Measurements from ENCODE around the gene SLC29A2.
"Not testable (repeated sequence)": the region's sequence is repeated elsewhere in the genome, so short reads cannot be mapped to it uniquely, and the experiment has no call there.

Gene SLC29A2

GRCh38 chr11:66408488-66409214, 37.1 kb upstream of the SLC29A2 start:
- peak; percentile 100 for TF ChIP-seq CTCF (IDR thresholded peaks at IDR 0.05; ENCODE audit: insufficient read depth, low read depth, low read length, missing control alignments)
- peak; percentile 92 for DNase-seq (ENCODE audit: low read depth)
- no peak overlapping the region for H3K4me3 ChIP-seq (ENCODE audit: low read depth, low read length)

GRCh38 chr11:66407651-66408050, 36.1 kb upstream of the SLC29A2 start:
- TF ChIP-seq CTCF (IDR thresholded peaks at IDR 0.05; ENCODE audit: insufficient read depth, low read depth, low read length, missing control alignments): no peak
- no peak overlapping the region for H3K4me3 ChIP-seq (ENCODE audit: low read depth, low read length)
- no peak for DNase-seq (ENCODE audit: low read depth)

- no peak for DNase-seq (ENCODE audit: low read depth)
- TF ChIP-seq CTCF (IDR thresholded peaks at IDR 0.05; ENCODE audit: insufficient read depth, low read depth, low read length, missing control alignments): no peak
- no peak overlapping the region for H3K4me3 ChIP-seq (ENCODE audit: low read depth, low read length)
These were observed 22.4 kb upstream of the SLC29A2 start for GRCh38 chr11:66393954-66394353.

- no peak for TF ChIP-seq CTCF (IDR thresholded peaks at IDR 0.05; ENCODE audit: insufficient read depth, low read depth, low read length, missing control alignments)
- no peak for DNase-seq (ENCODE audit: low read depth)
- H3K4me3 ChIP-seq (ENCODE audit: low read depth, low read length): no peak overlapping the region
These were observed 19.8 kb upstream of the SLC29A2 start for GRCh38 chr11:66391322-66391721.

- no peak overlapping the region for H3K4me3 ChIP-seq (ENCODE audit: low read depth, low read length)
- TF ChIP-seq CTCF (IDR thresholded peaks at IDR 0.05; ENCODE audit: insufficient read depth, low read depth, low read length, missing control alignments): peak; percentile 83
- peak; percentile 82 for DNase-seq (ENCODE audit: low read depth)
These were observed 17.3 kb upstream of the SLC29A2 start for GRCh38 chr11:66388780-66389386.

GRCh38 chr11:66386171-66387069, 14.9 kb upstream of the SLC29A2 start:
- TF ChIP-seq CTCF (IDR thresholded peaks at IDR 0.05; ENCODE audit: insufficient read depth, low read depth, low read length, missing control alignments): peak; percentile 92
- peak; percentile 88 for DNase-seq (ENCODE audit: low read depth)
- H3K4me3 ChIP-seq (ENCODE audit: low read depth, low read length): no peak overlapping the region

- not testable (repeated sequence) for H3K4me3 ChIP-seq (ENCODE audit: low read depth, low read length); DNase-seq (ENCODE audit: low read depth)
These were observed 12.8 kb upstream of the SLC29A2 start for GRCh38 chr11:66384316-66384715.

- not testable (repeated sequence) for DNase-seq (ENCODE audit: low read depth); H3K4me3 ChIP-seq (ENCODE audit: low read depth, low read length)
These were observed 8.7 kb upstream of the SLC29A2 start for GRCh38 chr11:66380264-66380663.

GRCh38 chr11:66373690-66374287, 2.2 kb upstream of the SLC29A2 start:
- H3K4me3 ChIP-seq (ENCODE audit: low read depth, low read length): not testable (repeated sequence)

More at GRCh38 chr11:66373690-66374287, 2.2 kb upstream of the SLC29A2 start:
- not testable (repeated sequence) for DNase-seq (ENCODE audit: low read depth)
